GM18868 (cell line): Measurements from ENCODE around the gene DYSF.
"Not testable (repeated sequence)": the region's sequence is repeated elsewhere in the genome, so short reads cannot be mapped to it uniquely, and the experiment has no call there.

Source experiments
- ATAC-seq: cut with Tn5 transposase; IDR thresholded peaks from one replicate; pipeline ENCODE4 v1.9.1; 2021; ENCODE audit warnings: mild to moderate bottlenecking, moderate library complexity; ENCODE audit not compliant: unreplicated experiment

DYSF gene

DNA sequence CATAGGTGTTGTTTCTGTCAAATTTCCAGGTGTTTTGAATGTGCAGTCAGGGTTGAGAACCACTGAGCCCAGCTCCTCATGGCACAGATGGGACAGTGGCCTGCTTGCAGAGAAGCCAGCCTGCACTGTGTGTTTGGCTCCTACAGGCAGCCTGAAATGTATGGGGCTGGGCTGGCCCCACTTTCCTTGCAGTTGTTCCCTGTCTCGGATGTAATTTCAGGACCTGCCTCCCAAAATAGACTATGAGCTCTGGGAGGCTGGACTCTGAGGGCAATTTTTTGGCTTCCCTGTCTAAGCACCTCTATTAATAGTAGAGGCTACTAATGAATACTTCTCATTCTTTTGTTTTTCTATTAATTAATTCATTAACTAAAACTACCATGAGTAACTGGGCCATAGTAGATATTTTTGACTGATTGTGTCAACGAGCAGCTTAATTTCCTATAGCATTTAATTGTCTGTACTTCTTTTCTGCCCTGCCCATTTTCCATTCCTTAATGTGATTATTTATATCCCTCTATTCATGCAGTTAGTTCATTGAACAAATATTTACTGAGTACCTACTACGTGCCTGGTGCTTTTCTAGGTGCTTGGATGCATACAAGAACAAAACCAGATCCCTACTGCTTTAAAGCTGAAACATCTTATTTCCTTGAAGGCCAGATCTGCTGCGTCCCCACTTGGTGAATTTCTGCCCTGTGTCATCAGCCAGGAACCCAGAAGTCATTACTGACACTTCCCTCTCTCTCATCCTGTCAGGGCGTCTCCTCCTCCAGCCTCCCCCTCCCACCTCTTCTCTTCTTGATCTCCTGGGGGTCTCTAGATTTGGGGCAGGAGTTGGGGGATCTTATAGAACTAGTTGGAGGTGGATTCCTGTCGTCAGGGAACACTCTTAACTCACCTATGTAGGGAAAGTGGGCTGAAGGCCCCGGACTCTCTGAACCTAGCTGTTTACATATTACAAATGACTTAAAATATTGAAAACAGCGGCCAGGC is 16.3 kb downstream of the DYSF start:
- ATAC-seq = no peak

DNA sequence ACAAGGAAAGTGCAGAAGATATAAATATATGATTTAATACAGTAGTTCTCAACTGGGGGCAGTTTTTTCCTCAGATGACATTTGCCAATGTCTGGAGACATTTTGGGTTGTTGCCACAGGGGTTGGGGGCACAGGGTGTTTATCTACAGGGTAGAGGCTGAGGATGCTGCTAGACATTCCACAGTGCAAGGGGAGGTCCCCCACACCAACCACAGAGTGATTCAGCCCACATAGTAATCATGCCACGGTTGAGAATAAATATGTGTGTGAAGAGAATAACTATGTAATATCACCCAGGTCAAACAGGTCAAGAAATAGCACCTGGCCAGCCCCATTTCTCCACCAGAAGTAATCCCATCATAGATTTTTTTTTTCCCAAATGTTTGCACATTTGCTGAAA is 17.9 kb downstream of the DYSF start:
- ATAC-seq = no peak

DNA sequence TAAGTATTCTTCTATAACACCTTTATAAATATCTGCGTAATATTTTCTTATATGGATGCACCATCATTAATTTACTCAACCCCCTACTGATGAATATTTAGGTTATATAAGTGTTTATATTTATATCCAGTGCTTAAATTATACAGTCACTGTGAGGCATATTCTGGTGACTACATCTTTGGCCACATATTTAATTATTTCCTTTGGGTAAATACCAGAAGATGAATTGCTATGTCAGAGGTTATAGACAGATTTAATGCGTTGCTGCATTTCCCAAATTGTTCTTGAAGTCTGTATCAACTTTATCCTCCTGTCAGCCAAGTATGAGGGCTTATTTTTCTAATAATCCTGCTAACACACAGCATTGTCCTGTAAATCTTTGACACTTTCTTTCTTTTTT is 18.7 kb downstream of the DYSF start:
- ATAC-seq = no peak

DNA sequence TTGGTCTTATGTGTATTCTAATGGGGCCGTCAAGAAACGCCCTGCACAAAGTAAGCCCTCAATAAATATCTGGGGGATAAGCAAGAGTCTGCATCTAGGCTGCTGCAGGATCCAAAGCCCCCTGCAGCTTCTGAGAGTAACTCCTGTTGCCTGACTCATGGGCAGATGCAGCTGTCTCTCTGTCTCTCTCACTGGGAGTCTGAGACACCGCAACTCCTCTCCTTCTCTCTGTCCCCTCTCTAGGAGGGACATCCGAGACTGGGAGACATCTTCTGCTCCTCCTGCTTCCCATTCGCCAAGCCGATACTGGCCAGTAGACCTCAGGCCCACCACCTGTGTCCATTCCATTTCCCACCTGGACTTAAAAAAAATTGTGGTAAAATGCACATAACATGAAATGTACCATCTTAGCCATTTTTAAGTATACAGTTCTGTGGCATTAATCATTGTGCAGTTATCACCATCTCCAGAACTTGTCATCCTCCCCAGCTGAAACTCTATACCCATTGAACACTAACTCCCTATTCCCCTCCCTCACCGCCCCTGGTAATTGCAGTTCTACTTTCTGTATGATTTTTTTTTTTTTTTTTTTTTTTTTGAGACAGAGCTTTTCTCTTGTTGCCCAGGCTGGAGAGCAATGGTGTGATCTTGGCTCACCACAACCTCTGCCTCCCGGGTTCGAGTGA is 20.1 kb downstream of the DYSF start:
- ATAC-seq = no peak

DNA sequence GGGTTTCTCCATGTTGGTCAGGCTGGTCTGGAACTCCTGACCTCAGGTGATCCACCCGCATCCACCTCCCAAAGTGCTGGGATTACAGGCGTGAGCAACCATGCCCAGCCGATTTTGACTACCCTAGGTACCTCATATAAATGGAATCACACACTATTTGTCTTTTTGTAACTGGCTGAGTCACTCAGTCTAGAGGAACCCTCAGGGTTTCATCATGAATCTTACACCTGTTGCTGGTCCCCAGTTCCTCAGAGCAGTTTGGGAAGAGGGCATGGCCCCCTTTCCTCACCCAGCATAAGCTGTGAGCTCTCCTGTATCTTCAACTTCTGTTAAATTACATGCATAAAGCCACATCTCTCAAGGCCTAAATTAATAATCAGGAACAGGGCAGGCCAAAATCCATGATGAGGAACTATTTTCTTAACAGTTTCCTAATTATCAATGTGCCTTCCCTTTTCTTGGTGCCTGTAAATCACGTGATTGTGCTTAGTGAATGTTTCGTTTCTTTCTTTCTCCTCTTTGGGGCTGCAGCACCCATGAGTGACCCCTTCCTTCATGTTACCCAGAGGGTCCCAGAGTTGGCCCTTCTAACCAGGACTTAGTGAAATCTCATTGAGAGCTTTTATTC is 20.9 kb downstream of the DYSF start:
- no peak for ATAC-seq

DNA sequence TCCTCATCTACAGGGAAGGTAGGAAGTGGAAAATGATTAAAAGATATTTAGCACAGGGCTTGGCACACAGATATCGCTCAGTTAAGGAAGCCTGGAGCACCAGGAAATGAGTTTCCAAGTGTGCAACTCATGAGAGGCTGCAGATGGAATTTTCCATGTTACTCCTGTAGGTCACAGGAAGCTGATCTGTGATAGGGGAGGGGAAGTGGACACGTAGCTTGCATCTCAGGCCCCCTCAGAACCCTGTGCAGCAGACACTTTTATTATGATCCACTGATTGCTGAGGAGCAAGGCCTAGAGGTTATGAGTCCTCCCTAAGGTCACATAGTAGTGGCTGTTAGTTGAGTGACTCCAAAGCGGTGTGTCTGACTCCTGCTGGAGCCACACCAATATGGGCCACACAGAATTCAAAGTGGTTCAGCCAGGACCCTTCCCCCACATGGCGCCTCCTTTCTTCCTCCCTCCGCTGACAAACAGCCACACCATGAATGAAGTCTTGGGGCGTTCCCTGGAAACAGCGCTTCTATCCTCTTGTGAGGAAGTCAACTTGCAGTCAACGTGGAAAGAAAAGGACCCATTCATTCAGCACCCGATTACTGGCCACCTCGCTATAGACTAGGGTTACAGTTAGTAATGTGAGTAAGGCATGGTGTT is 21.5 kb downstream of the DYSF start:
- ATAC-seq = no peak

DNA sequence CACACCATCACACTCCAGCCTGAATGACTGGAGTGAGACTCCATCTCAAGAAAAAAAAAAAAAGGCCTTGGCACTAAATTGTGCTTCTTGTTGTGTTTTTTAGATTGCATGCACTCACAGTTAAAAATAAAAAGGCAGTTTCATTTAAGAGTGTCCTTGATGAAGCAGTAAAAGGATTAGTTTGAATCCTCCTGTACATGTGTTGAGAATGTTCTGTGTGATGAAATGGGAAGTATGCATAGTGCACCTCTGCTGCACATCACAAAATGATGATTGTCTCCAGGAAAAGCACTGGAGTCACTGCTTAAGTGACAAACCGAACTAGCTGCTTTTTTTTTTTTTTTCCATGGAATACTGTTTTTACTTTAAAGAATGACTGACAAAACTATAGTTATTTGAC is 23.1 kb downstream of the DYSF start:
- no peak for ATAC-seq

DNA sequence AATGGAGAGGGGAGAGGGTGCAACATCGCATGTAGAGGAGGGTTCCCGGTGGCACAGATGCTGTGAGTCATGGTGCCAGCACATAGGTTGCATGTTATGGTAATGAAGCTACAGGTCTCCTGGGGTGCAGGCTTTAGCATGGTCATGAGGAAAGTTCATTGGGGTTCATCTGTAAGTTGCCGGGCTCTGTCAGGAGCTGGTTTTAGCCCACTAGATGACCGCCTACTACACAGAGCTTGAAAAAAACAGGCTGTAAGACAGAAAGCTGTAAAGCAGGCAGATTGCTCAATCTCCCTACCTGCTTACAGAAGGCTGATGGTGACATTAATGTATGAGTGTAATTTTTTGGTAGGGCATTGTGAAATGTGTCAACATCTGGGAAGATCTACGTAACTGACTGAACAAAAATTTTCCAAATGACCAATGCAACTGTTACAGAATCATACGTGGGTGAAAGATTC is 23.9 kb downstream of the DYSF start:
- ATAC-seq = no peak

DNA sequence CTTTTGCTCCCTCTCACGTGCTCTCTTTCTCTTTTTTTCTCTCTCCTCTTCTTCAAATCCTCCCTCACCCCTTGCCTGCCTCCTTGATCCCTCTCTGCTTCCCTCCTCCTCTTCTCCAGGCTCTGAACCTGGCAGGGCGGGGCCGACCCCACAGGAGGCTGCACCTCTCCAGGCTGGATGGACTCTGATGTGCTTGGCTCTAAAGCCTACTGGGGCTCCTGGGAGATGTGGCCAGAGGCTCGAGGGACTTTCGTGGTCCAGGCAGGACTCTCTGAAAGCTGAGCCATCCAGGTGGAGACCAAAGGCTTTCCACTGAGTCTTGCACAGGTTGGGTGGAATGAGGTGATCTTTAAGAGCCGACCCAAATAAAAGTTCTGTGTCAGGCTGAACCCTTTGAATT is 25.4 kb downstream of the DYSF start:
- ATAC-seq = no peak

DNA sequence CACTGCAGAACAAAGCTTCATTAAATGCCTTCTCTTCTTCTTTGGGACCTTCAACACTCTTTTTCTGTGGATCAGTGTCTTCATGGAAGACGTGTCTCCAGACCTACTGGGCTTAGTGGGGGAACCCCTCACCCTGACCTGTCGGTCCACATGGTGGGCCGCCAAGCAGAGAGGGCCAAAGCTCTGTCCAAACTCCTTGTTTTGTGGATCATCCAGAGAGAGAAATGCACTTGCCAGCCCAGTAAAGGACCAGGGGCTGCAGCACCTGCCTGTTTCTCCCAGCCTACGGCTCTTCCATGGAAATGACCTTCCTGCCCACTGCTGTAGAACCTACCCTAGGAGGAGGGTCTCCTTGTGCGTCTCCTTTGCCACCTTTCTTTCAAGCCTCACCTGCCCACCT is 25.9 kb downstream of the DYSF start:
- ATAC-seq = no peak

DNA sequence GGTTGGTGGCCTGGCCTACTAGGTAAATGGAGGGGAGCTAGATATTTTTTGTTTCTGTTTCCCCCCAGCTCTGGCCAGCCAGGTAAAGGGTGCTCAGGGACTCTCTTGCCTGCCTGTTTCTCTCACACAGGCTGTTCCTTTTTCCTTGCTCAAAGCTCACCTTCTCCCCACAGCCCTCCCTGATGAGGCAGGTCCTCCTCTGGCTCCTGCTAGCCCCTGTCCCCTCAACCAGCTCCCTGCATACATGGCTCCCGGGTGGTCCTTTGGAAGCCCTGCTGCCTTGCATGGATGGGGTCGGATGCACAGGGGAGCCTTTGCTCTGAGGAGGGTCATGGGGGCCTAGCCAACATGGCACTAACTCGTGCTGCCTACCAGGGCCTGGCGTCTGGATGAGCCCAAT is 27.8 kb downstream of the DYSF start:
- ATAC-seq = no peak

DNA sequence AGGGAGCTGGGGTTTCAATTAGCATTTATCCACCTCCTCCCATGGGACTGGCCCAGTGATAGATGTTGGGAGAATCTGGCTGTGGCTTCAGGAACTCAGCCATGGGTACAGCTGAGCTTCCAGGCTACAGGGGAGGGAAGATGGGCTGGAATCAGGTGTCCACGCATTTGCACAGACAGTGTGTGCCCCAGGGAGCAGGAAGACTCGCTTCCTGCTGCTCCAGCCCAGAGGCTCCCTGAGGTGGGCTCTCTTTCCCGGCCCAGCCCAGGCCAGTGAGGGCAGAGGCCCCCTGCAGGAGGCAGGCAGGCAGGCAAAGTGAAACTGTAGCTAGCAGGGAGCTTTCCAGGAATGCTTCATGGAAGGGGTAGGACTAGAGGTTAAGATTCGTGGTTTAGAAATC is 28.7 kb downstream of the DYSF start:
- no peak for ATAC-seq

DNA sequence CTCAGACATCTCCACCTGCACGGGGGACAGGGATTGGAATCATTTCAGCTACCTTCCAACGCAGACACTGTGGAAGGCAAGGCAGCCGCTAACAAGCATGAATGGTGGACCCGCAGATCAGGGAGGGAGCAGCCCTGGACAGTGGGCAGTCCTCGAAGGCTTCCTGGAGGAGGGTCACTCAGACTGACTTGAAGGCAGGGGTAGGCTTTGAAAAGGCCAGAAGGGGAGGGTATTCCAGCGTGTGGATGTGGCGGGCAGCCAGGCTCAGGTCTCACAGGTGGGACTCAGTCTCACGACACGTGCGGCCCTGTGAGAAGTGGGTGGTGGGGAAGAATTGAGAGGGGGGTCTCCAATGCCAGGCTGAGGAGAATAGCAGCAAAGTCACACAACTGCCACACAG is 29.9 kb downstream of the DYSF start:
- ATAC-seq = no peak

DNA sequence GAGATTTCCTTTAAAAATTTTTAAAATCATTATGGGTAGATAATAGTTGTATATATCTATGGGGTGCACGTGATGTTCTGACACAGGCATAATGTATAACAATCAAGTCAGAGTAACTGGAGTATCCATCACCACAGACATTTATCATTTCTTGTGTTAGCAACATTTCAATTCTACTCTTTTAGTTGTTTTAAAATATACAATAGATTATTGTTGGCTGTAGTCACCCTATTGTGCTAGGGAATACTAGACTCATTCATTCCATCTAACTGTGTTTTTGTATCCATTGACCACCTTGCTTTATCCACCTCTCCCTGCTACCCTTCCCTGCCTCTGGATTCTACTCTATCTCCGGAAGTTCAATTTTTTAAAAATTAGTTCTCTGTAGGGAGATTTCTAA is 31.0 kb downstream of the DYSF start:
- ATAC-seq = no peak

DNA sequence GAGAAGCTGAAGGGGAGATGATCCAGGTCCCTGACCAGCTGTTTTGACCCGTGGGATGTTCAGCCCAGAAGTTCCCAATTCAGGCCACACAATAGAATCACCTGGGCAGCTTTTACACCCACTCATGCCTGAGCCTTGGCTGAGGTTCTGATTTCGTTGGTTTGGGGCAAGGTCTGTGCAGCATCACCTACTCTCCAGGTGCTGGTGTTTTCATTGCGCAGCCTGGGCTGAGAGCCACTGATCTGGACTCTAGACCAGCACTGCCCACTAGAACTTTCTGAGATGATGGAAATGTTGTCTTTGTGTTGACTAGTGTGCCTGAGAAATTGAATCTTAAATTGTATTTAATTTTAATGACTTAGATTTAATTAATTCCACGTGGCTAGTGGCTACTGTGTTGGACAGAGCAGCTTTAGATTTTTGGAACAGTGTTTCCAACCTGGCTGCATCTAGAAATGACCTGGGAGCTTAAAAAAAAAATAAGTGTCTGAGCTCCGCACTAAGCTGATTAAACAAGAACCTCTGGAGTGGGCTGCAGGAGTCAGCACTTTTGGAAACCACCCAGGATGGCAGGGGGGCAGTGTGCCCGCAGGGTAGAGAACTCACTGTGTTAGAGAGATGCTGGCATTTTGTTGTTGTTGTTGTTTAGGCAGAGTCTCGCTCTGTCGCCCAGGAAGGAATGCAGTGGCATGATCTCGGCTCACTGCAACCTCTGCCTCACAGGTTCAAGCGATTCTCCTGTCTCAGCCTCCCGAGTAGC is 33.7 kb downstream of the DYSF start:
- no peak for ATAC-seq

DNA sequence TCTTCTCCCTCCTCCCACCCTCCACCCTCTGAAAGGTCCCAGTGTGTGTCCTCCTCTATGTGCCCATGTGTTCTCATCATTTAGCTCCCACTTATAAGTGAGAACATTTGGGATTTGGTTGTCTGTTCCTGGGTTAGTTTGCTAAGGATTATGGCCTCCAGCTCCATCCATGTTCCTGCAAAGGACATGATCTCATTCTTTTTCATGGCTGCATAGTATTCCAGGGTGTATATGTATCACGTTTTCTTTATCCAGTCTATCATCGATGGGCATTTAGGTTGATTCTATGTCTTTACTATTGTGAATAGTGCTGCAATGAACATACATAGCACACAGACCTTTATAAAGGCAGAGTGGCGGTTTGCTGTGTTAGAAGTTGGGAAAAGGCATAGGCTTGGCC is 38.2 kb downstream of the DYSF start:
- not testable (repeated sequence) for ATAC-seq

DNA sequence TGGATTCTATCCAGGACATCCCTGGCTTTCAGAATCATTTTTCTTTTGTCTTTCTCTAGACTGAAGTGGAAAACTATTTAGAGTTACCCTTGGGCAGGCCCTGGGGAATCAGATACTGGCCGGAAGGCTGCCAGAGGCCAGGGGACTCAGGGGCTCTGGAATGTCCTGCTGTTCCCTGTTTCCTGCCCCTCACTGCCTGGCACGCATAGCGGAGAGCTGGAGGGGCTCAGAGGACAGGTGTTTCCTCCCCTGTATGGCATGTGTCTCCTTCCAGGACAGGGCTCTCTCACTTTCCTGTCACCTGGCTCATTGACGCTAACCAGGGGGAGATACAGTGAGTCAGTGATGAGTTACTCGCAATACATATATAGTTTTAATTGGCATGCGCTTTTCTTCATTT is 38.8 kb downstream of the DYSF start:
- no peak for ATAC-seq

DNA sequence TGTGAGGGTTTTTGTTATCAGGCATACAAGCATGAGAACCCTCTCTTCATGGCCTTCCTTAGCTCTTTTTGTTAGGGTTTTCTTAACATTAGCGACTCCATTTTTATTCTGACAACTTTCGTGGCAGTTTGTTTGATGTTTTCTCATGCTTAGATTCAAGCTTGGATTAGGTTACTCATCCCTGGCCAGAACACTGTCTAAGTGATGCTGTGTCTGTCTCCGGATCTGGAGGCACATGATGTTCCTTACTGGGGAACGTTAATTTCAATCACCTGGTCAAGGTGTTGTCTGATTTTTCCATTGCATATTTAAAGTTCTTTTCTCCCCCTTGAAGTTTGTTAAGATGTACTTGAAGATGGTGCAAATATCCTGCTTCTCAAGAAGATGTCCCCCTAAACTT is 40.7 kb downstream of the DYSF start:
- no peak for ATAC-seq

DNA sequence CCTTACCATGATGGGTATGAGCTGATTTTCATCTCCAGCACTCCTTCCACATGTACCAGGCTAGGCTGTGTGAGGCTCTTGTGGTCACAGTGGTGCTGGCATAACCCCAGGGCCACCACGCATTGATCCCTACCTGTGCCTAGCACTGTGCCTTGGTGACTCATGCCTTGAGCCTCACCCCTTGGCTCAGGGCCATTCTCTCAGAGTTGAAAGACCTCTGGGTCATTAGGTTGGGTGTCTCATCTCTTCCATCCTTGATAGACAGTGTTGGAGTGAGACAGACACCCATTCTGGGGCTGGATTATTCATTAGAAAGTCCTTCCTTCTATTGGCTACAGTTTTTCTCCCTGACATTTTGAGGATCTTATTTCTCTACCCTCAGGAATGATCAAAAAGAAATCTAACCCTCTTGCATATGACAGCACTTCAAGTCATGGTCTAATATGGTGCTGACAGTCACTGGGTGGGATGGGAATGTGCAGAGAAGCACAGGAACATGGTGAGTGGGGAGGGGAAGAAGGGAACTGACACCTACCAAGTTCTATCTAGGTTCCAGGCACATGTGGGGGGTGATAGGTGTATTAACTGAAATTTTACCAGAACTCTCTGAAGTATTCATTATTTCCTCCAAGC is 41.3 kb downstream of the DYSF start:
- no peak for ATAC-seq

DNA sequence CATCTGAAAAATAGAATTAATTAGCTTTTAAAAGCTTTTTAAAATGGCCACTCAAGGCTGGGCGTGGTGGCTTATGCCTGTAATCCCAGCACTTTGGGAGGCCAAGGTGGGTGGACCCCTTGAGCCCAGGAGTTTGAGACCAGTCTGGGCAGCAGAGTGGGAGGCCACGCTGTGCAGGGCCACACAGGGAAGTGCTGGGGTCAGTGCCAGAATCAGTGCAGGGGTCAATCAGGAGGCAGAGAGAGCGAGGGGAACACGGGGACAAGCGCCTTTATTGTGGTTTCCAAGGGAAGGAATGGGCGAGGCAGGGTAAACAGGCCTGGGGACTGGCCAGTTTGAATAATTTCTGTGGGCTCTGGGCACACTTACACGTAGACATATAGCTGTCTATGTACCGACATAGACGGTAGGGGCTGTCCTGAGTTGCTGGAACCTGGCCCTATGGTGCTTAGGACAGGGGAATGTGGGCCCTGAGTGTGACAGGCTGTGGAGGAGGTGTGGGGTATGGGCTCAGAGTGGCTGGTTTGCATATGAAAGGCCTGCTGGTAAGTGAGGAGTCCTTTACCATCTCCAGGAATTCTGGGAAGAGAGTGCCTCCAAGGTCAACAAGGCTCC is 42.9 kb downstream of the DYSF start:
- ATAC-seq = no peak
